ENCODE data around the gene VEGFA.
"Not testable (repeated sequence)": the region's sequence is repeated elsewhere in the genome, so short reads cannot be mapped to it uniquely, and the experiment has no call there.

Gene VEGFA

DNA sequence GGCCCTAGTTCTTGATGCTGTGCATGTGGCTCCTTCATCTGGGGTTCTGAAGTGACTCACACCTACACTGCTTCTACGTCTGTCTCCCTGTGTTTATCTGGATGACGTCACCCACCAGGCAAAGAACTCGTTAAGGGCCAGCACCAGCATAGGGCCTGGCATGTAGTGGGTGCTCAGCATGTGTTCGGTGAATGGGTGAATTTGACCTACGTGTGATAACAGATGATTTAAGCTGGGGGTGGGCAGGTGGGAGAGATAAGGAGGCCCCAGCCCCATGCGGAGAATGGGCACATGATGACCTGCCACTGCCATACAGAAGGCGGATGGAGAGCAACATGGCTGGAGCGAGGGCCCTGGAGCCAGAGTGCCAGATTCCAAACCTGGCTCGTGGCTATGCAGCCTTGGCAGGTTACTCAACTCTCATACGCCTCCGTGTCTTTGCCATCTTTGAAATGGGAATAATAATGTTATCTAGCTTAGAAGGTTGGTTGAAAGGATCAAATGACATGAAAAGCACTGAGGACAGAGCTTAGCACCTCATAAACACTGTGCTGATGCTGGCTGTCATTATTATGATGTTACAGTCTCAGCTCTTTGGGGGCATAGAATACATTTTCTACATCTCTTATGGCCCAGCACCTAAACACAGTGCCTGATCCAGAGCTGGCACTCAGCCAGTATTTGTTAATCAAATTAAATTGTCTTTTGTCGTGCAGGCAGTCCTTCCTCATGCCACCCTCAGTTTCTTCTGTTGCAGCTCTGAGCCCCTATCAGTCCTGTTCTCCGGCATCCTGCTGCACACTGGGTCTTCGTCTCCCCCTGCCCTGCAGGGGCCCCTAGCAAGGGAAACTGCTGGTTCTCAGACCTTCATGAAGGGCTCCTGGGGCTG, 39.6 kb downstream of the VEGFA start:
- H3K9me3 Mint-ChIP-seq: no peaks in the 10 kb centered on the region
- no peak overlapping the region for H3K4me3 Mint-ChIP-seq
- peaks cover 14% of the 10 kb centered on the region for H3K4me1 Mint-ChIP-seq (ENCODE audit: low read depth)
- H3K27me3 Mint-ChIP-seq (ENCODE audit: low read depth): peaks cover 4% of the 10 kb centered on the region
- DNase-seq (ENCODE audit: low spot score): no peak
- H3K27ac Mint-ChIP-seq: no peak overlapping the region
- H3K36me3 Mint-ChIP-seq (ENCODE audit: low read depth): no peaks in the 10 kb centered on the region

DNA sequence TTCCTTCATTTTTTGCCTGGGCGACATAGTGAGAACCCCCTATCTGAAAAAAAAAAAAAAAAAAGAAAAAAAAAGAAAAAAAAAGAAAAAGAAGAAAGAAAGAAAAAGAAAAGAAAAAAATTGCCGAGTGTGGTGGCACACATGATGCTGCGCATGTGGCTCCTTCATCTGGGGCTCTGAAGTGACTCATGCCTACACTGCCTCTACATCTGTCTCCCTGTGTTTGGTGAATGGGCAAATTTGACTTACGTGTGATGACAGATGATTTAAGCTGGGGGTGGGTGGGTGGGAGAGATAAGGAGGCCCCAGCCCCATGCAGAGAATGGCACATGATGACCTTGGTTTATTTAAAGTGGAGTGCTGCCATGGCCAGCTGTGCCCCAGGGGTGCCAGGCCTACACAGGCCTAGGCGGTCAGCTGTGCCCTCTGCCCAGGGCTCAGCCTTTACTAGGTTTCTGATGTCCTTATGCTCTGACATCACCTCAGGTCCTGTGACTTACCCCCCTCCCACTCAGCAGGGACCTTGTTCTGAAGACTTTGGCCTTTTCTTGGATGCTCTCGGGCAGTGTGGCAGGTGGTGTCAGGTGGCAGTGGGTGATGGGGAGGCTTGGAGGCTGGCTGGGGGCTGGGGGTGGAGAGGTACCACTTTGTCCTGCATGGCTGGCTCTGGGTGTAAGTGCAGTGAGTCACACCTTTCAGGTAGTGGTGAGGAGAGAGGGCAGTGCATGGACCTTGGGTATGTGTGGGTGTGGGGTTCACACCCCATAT, 41.1 kb downstream of the VEGFA start:
- H3K4me3 Mint-ChIP-seq: no peak overlapping the region
- H3K4me1 Mint-ChIP-seq (ENCODE audit: low read depth): peaks cover 15% of the 10 kb centered on the region
- H3K27me3 Mint-ChIP-seq (ENCODE audit: low read depth): peaks cover 4% of the 10 kb centered on the region
- no peaks in the 10 kb centered on the region for H3K9me3 Mint-ChIP-seq
- DNase-seq (ENCODE audit: low spot score): no peak
- H3K27ac Mint-ChIP-seq: no peak overlapping the region
- no peaks in the 10 kb centered on the region for H3K36me3 Mint-ChIP-seq (ENCODE audit: low read depth)

DNA sequence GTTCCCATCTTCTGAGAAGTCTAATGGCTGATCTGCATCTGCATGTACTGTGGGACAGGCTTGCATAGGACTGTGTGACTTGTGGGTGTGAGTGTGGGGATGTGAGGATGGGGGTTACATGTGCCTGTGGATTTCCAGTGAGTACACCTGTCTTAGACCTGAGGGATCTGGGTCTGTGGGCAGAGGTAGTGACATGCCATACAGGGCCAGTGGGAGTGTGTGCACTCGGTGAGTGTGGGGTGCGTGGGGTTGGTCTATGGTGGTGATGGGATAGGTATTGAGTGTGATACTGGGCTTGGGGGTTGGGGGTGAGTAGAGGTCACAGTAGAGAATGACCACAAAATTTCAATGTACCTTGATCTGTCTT, 41.7 kb downstream of the VEGFA start:
- peaks cover 15% of the 10 kb centered on the region for H3K4me1 Mint-ChIP-seq (ENCODE audit: low read depth)
- no peaks in the 10 kb centered on the region for H3K9me3 Mint-ChIP-seq
- H3K4me3 Mint-ChIP-seq: no peak overlapping the region
- no peaks in the 10 kb centered on the region for H3K36me3 Mint-ChIP-seq (ENCODE audit: low read depth)
- no peak for DNase-seq (ENCODE audit: low spot score)
- peaks cover 4% of the 10 kb centered on the region for H3K27me3 Mint-ChIP-seq (ENCODE audit: low read depth)
- no peak overlapping the region for H3K27ac Mint-ChIP-seq

DNA sequence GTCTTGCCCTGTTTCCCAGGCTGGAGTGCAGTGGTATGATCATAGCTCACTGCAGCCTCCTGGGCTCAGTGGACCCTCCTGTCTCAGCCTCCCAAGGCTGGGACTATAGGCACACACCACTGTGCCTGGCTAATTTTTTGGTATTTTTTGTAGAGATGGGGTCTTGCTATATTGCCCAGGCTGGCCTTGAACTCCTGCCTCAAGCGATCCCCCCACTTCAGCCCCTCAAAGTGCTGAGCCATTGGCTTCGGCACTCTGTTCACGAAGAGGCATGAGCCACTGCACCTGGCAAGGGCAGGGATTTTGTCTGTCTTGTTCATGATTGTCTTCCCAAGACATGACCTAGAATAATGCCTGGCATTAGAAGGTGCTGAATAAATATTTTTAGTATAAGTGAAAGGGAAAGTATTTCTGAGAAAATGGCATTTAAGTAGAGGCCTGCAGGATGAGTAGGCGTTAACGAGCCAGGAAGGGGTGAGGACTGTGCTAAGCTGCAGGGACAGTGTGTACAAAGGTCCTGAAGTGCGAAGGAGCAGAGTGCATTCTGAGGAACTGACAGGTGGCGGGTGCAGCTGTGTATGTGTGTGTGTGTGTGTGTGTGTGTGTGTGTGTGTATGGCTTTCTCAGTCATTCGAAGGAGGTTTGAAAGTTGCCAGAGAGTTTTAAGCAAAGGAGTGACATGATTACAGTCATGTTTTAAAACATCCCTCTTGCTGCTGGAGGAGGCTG, 43.0 kb downstream of the VEGFA start:
- peaks cover 13% of the 10 kb centered on the region for H3K4me1 Mint-ChIP-seq (ENCODE audit: low read depth)
- H3K27me3 Mint-ChIP-seq (ENCODE audit: low read depth): peaks cover 4% of the 10 kb centered on the region
- H3K27ac Mint-ChIP-seq: no peak overlapping the region
- DNase-seq (ENCODE audit: low spot score): no peak
- H3K4me3 Mint-ChIP-seq: no peak overlapping the region
- no peaks in the 10 kb centered on the region for H3K36me3 Mint-ChIP-seq (ENCODE audit: low read depth)
- H3K9me3 Mint-ChIP-seq: no peaks in the 10 kb centered on the region

DNA sequence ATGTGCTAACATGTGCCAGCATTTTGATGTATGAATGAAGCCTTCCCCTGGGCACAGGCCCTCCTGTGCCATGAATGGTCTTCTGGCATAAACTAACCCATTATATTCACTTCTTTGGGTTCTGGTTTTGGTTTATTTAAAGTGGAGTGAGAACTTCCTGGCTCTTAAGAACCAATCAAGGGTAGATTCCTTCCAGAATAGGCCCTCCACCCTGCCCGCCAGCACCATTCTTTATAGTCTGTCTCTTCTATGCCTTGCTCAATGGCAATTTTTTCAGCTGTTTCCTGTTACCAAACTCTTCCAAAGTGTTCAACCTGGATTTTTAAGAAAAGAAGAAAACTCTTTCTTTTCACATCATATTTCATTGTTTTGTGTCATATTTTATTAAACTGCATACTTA, 44.1 kb downstream of the VEGFA start:
- Mint-ChIP-seq H3K4me1 (ENCODE audit: low read depth) (peaks cover 13% of the 10 kb centered on the region), H3K27ac (no peak overlapping the region), H3K36me3 (ENCODE audit: low read depth) (no peaks in the 10 kb centered on the region), H3K9me3 (no peaks in the 10 kb centered on the region), H3K27me3 (ENCODE audit: low read depth) (peaks cover 2% of the 10 kb centered on the region), H3K4me3 (no peak overlapping the region)
- DNase-seq (ENCODE audit: low spot score): no peak

DNA sequence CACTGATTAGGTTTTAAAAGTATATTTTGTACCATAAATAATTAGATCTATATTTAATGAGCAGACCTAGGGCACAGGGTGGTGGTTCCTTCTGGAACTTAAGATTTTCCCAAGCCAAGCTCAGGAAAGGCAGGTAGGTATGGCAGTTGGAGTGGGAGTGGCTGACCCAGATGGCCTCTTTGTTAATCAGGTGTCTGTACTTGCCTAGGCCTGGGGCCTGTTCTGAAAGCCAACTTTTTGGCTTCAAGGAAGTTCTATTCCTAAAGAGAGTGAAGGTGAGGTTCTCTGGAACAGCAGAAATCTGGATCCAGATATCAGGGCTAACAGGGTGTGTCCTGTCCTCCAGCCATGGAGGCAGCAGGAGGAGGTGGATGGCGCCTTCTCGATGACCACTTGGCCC, 44.9 kb downstream of the VEGFA start:
- peaks cover 13% of the 10 kb centered on the region for H3K4me1 Mint-ChIP-seq (ENCODE audit: low read depth)
- no peaks in the 10 kb centered on the region for H3K9me3 Mint-ChIP-seq
- H3K4me3 Mint-ChIP-seq: no peak overlapping the region
- H3K27ac Mint-ChIP-seq: no peak overlapping the region
- DNase-seq (ENCODE audit: low spot score): no peak
- H3K36me3 Mint-ChIP-seq (ENCODE audit: low read depth): no peaks in the 10 kb centered on the region
- peaks cover 5% of the 10 kb centered on the region for H3K27me3 Mint-ChIP-seq (ENCODE audit: low read depth)

DNA sequence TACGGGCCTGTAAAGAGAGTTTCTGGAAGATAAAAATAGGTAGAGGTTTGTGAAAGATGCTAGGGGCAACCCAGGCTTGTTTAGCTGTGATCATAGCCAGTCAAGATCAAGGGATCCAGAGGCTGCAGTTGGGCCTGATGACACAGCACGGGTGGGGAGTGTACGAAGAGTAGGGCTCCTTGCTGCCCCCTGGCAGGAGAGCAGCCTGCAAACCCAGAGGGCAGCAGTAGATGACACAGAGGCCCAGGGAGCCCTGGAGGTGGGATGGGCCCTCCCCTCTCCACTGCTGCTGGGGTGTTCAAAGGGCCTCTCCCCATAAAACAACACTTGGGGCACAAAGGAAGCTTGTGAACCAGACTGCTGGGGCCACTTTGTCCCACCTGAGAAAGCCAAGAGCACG, 47.2 kb downstream of the VEGFA start:
- H3K4me1 Mint-ChIP-seq (ENCODE audit: low read depth): peaks cover 9% of the 10 kb centered on the region
- H3K27me3 Mint-ChIP-seq (ENCODE audit: low read depth): peaks cover 17% of the 10 kb centered on the region
- no peak overlapping the region for H3K27ac Mint-ChIP-seq
- no peaks in the 10 kb centered on the region for H3K36me3 Mint-ChIP-seq (ENCODE audit: low read depth)
- no peaks in the 10 kb centered on the region for H3K9me3 Mint-ChIP-seq
- DNase-seq (ENCODE audit: low spot score): no peak
- H3K4me3 Mint-ChIP-seq: no peak overlapping the region

DNA sequence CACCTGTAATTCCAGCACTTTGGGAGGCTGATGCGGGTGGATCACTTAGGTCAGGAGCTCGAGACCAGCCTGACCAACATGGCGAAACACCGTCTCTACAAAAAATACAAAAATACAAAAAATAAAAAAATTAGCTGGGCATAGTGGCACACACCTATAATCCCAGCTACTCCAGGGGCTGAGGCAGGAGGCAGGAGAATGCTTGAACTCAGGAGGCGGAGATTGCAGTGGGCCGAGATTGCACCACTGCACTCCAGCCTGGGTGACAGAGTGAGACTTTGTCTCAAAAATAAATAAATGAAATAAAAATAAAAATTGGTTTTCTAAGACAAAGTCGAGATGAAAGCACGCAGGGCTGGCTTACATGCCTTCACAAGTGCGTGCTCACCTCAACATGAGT, 49.0 kb downstream of the VEGFA start:
- H3K27ac Mint-ChIP-seq; H3K4me3 Mint-ChIP-seq; H3K4me1 Mint-ChIP-seq (ENCODE audit: low read depth); H3K36me3 Mint-ChIP-seq (ENCODE audit: low read depth); H3K9me3 Mint-ChIP-seq; DNase-seq (ENCODE audit: low spot score): not testable (repeated sequence)
- peaks cover 21% of the 10 kb centered on the region for H3K27me3 Mint-ChIP-seq (ENCODE audit: low read depth)

DNA sequence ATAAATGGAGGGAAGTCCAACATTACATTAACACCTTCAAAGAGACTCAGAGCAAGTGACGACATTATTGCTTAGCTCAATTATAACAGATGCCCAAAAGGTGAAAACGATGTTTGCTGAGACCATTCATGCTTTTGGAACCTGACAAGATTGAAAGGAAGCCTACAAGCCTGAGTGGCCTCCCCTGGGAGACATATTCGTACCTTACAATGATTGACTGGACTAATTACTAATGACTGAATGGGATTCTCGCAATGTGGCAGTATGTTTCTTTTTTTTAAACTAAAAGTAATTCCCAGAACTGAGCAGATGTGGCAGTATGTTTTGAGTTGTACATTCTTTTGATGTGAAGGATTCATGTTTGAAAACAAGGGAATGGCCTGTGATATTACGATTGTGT, 49.9 kb downstream of the VEGFA start:
- H3K36me3 Mint-ChIP-seq (ENCODE audit: low read depth): no peaks in the 10 kb centered on the region
- H3K27me3 Mint-ChIP-seq (ENCODE audit: low read depth): peaks cover 24% of the 10 kb centered on the region
- H3K27ac Mint-ChIP-seq: no peak overlapping the region
- no peak overlapping the region for H3K4me3 Mint-ChIP-seq
- no peaks in the 10 kb centered on the region for H3K9me3 Mint-ChIP-seq
- DNase-seq (ENCODE audit: low spot score): no peak
- peaks cover 1% of the 10 kb centered on the region for H3K4me1 Mint-ChIP-seq (ENCODE audit: low read depth)

DNA sequence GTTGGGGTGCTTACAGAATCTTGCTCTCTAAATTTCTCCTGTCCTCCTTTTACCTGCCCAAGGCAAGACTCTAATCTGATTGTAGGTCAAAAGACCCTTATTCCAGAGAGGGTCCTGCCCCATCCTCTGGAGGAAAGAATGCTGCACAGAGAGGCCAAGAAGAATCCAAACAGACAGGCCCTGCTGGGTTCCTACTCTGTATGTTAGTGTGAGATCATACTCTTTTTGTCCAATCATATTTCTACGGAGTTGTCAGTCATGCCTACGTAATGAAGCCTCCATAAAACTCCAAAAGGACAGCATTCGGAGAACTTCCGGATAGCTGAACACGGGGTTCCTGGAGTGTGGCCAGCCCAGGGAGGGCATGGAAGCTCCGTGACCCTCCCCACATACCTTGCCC, 50.5 kb downstream of the VEGFA start:
- no peak for DNase-seq (ENCODE audit: low spot score)
- Mint-ChIP-seq H3K4me1 (ENCODE audit: low read depth) (peaks cover 1% of the 10 kb centered on the region), H3K4me3 (no peak overlapping the region), H3K36me3 (ENCODE audit: low read depth) (no peaks in the 10 kb centered on the region), H3K27ac (no peak overlapping the region), H3K27me3 (ENCODE audit: low read depth) (peaks cover 24% of the 10 kb centered on the region), H3K9me3 (no peaks in the 10 kb centered on the region)

DNA sequence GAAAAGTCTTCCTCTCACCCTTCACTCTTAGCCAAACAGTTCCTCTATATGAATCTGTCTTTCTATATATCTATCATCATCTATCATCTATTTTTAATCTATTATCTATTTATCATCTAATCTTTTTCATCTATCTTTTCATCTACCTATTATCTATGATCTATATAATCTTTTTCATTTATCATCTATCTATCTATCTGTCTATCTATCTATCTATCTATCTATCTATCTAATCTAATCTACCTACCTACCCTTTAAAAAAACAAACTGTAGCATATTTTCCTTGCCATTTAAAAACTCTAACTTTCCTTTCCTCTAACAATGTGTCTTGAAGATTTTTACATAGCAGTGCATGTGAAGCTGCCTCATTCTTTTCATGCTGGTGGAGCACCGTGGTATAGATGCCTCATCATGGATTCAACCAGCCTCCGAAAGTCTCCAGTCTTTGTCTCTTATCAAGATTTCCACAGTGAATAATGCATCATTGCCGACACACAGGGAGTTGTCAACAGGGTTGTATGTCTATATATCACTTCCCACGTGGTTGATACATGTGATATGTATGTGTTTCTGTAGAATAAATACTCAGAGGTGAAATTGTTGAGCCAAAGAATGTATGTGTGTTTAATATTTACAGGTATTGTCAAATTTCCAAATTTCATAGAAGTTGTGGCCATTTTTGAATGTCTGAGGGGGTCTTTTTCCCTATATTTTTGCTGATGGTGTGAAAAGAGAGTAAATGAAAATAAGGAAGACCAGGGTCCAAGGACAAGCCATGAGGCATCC, 51.3 kb downstream of the VEGFA start:
- no peaks in the 10 kb centered on the region for H3K9me3 Mint-ChIP-seq
- H3K4me1 Mint-ChIP-seq (ENCODE audit: low read depth): no peaks in the 10 kb centered on the region
- DNase-seq (ENCODE audit: low spot score): no peak
- H3K4me3 Mint-ChIP-seq: no peak overlapping the region
- no peaks in the 10 kb centered on the region for H3K36me3 Mint-ChIP-seq (ENCODE audit: low read depth)
- no peak overlapping the region for H3K27ac Mint-ChIP-seq
- peaks cover 24% of the 10 kb centered on the region for H3K27me3 Mint-ChIP-seq (ENCODE audit: low read depth)

DNA sequence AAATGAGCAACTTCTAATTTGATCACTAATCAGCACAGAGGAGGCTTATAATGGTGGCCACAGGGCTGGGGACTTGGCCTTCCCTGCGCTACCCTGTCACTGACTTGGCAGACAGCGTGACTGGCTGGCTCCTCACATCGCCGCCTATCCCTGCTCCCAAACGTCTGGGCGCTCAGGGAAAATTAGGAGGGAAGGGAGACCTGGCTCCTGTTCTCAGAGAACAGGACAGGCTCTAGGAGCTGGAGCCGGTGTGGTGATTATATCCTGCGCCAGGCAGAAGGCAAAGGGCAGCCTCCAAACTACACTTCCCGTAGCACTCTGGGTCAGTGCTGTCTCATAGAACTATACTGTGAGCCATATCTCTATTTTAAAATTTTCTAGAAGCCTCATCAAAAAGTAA, 53.4 kb downstream of the VEGFA start:
- no peak for DNase-seq (ENCODE audit: low spot score)

DNA sequence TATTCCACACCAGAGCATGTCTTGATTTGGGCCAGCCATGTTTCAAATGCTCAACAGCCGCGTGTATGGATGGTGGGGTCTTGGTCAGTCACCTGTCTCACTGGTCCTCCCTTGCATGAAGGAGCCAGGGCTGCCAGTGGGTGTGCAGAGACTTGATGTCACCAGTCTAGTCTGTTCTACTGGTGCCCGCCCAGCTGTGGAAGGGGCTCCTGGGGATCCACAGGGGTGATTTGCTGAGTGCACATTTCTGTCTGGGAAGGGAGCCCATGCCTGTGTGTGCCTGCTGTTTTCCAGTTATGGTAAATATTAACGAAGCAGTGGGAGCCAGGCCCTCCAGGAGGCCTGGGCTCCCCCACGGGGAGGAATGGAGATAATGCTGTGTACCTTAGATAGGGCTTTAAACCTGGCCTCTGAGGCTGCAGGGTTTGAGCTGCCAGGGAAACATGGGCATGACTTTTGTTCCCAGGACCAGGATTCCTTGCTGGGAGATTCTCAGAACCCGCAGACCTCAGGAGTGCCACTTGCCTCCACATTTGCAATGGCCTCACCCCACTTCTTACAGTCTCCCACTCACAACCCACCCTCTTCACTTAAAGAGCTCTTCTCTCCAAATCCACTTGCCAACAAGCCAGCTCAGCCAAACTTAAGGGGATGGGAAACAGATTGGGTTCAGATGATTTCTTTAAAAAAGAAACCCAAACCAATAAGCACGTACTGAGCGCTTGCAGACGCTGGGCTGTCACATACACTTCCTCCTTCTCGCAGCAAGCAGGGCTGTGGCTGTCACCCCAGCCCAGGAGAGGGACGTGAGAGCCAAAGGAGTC, 54.1 kb downstream of the VEGFA start:
- DNase-seq (ENCODE audit: low spot score): no peak
- Mint-ChIP-seq H3K9me3 (no peaks in the 10 kb centered on the region), H3K27ac (no peak overlapping the region), H3K4me1 (ENCODE audit: low read depth) (no peaks in the 10 kb centered on the region), H3K4me3 (no peak overlapping the region), H3K36me3 (ENCODE audit: low read depth) (no peaks in the 10 kb centered on the region), H3K27me3 (ENCODE audit: low read depth) (peaks cover 24% of the 10 kb centered on the region)

More for the DNA sequence above, 53.4 kb downstream of the VEGFA start:
- Mint-ChIP-seq H3K9me3 (no peaks in the 10 kb centered on the region), H3K36me3 (ENCODE audit: low read depth) (no peaks in the 10 kb centered on the region), H3K27ac (no peak overlapping the region), H3K27me3 (ENCODE audit: low read depth) (peaks cover 26% of the 10 kb centered on the region), H3K4me1 (ENCODE audit: low read depth) (no peaks in the 10 kb centered on the region), H3K4me3 (no peak overlapping the region)
